Measurements from ENCODE around the gene MAN1B1.
"Not testable (repeated sequence)": the region's sequence is repeated elsewhere in the genome, so short reads cannot be mapped to it uniquely, and the experiment has no call there.

MAN1B1 gene

DNA sequence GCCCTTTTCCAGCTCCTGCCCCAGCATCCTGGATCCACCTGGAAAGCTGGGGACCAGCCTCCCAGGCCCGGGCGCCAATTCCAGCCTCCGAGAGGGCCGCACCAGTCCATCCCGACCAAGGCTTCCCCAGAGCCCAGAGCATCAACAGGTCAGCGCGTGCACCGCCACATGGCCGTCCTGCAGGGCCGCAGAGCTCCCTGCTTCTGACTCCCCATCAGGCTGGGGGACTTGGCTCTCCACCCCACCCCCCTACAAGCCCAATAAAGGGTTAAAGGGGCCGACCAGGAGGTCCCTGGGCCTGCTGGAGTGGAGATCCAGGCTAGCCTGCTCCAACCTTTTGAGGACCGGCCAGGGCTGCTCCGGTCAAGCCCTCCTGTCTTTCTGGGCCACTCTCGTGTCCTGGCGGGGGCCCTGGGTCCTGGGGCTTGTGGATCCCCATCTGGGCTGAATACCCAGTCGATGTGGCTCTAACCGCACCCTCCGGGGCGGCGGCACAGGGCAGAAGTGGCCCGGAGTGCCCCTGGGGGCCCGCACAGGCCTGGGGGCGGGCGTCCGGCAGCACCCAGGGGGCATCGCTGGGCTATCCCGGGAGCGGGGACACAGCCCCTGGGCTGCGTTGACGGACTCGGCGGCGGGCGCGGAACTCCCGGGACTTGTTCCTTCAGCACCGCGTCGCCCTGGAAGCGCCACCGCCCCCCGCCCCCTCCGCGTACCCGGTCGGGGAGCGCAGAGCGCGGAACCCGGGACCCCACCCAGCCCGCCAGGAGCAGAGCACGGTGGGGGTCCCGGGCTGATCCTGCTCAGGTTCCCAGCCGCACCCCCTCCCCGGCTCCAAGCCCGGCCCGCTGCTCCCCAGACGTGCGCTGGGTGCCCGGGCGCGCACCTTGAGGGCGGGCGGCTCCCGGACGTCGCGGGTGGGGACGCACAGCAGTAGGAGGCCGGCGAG lies 33.5 kb upstream of the MAN1B1 start:
- DNase-seq = no peak

DNA sequence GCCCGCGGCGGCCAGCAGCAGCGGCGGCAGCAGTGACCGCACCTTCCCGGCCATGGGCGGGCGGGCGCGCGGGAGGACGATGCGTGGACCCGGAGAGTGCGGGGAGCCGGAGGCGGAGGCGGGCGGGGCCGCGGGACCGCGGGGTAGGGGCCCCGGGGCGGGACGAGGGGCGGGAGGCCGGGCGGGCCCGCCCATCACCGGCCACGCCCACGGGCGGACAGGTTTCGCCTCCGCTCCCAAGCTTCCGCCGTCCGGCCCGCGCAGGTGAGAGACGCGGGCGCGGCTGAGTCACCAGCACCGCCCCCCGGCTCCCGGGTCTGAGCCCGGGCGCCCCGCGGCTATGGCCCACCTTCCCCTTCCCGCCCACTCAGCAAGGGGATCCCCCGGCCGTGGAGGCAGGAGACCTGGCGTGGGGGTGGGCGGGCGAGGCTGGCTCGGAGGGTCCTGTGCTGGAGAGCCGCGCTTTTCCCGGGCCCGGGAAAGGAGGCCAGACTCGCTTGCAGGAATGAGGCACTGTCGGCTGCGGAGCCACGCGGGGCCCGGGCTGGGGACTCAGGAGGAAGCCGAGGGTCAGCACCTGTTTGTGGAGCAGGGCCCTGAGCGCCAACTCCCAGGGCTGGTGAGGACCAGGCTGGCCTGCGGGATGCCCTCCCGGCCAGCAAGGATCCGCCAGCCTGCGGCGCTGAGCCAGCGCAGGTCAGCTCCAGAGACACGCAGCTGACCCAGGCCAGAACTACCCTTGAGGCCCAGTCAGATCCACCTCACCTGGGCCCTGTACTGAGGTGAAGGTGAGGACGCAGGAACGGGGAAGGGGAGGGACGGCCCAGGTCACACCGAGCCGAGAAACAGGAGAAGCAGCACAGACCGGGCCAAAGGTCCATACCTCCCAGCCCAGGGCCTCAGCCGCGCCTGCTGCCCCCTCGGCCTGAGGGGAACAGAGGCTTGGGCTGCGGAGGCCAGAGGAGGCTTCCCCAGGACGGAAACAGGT lies 32.5 kb upstream of the MAN1B1 start, which contains the start of gene ENTPD2:
Gene ENTPD2, minus strand, starts transcription at position 118 of the 988 bp plus-strand sequence. Its CDS starts 64 bp downstream, at position 54.
- no peak for DNase-seq

DNA sequence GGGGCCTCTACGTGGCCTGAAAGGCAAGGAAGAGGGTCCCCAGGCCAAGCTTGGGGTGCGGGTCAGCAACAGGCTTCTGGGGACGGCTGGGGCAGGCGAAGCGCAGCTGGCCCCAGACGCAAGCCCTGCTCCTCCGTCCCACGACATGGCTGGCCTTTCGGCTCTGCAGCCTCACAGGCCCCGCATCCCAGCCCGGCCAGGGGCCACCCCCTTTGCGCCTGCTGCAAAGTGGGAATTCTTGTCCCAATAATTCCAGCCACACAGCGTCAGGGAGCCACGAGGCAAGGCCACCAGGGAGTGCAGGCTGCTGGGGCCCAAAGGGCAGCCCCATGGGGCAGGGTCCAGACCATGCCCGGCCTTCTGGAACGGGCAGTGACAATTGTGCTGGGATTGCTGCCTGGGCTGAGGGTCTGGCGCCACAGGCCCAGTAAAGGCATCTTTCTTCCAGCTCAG lies 31.8 kb upstream of the MAN1B1 start:
- DNase-seq = no peak

DNA sequence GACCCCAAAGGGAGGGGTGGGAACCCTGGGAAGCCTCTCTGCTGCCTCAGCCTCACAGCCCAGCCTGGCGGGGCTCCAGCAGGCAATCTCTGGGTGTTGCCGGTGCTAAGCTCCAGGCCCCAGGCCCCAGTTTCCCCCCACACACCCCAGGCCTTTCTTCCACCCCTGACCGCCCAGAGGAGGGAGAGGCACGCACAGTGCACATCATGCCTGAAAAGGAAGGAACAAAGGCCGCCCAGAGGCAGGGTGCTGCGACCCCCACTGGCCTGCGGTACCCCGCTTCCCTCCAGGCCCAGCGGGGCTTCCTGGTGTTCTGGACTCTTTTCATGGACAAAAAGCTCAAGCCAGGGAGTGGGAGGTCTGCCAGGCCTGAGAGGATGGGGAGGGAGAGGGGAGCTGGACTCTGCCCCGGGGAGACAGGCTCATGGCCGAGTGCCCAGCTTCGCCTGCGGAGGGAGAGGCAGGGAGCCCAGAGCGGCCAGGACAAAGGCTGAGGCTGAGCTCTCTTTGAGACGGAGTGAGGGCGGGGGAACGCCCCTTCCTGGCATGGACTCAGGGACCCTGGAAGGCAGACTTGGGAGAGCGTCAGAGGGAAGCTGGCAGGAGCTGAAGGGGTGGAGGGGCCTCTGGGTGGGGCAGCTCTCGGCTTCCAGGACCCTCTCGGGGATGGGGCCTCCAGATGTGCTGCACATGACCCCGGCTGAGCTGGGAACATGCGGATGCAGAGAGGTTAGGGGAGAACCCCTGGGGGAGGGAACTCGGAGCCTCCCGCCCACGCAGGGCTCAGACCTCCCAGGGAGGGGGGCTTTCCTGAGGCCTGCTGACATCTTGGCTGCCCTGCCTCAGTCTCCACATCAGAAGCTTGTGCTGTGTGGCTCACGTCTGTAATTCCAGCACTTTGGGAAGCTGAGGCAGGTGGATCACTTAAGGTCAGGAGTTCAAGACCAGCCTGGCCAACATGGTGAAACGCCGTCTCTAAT lies 31.1 kb upstream of the MAN1B1 start:
- no peak for DNase-seq

DNA sequence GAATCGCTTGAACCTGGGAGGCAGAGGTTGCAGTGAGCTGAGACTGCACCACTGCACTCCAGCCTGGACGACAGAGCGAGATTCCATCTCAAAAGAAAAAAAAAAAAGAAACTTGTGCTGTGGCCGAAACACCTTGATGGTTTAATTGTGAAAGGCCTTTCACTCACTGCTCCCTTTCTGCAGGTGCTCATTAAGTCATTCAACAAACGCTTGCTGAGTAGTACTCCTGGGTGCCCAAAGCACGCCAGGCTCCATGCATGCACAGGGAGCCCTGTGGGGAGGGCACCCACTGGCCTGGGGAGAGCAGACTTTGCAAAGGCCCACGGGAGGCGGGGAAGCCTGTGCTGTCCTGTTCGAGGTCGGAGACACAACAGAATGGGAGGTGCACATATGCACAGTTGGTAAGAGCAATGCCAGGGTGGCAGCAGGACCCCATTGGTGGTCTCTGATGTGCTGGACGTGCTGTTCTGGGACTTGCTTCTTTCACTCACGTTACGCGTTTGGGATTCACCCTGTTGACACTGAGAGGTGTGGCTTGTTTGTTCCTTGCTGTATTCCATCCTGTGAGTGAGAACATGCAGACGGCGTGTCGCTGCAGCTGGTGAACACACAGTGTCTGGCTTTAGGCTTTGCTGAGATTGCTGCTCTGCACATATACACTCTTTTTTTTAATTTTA lies 29.9 kb upstream of the MAN1B1 start:
- no peak for DNase-seq

DNA sequence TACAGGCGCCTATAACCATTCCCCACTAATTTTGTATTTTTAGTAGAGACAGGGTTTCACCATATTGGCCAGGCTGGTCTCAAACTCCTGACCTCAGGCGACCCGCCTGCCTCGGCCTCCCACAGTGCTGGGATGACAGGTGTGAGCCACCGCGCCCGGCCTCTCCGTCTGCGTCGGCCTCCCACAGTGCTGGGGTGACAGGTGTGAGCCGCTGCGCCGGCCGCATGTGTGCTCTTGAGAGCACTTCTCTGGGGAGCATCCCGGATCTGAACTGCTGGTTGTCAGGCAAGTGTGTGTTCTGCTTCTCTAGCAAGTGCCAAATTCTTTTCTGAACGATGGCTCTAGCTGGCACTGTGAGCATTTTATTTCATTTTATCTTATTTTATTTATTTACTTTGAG lies 29.2 kb upstream of the MAN1B1 start:
- DNase-seq = no peak

DNA sequence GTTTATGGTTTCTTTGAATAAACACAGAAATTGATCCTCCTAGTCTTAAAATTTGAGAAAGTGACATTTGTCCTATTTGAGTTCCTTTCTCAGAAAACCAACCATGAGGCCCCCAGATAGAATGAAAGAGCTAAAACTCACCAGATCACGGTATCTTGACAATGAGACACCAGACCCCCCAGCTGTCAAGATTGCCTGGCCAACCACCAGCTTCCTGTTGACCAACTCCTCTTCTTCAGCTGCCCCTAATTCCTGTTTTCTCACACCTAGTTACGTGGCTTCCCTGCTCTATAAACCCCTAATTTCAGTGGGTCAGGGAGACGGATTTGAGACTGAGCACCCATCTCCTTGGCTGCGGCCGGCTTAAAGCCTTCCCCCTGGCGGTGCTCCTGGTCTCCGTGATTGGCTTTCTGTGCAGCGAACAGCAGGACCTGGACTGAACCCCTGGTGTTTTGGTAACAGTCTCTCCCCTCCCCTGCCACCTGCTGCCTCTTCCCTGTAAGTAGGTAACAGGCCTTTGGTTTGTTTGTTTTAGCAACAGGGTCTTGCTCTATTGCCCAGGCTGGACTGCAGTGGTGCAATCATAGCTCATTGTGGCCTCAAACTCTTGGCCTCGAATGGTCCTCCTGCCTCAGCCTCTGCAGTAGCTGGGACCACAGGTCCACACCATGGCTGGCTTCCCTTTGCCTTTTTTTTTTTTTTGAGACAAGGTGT lies 28.1 kb upstream of the MAN1B1 start:
- DNase-seq = no peak

DNA sequence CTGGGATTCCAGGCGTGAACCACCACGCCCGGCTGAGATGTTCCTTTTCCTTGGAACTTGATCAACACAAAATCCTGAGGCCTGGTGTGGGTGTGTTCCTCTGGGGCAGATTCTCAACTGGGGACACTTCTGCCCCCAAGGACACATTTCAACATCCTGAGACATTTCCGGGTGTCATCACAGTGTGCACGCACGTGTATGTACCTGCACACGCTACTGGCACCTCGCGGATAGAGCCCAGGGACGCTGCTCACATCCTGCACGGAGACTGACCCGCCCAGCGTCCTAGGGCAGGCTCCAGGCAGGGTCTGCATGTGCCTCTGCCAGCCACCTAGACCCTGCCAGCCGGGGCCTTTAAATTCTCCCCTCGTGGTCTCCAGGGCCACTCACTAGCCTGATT lies 24.4 kb upstream of the MAN1B1 start:
- DNase-seq = no peak

DNA sequence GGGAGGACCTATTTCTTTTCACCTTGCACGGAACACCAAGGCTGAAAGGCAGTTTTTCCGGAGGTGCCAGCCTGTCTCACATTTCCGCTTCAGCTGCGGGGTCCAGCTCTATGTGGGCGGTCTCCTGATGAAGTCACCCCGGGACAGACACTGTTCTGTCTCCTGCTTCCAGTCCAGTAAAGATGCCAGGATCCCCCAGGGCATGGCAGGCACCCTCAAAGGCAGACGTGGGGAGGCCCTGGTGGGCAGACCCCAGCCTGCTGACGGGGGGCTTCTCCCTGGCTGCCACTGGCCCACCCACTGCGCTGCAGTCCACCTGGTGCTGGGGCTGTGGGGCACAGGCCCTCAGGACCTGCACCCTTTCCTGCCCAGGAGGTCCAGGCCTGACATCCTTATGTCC lies 24.0 kb upstream of the MAN1B1 start:
- DNase-seq = not testable (repeated sequence)

DNA sequence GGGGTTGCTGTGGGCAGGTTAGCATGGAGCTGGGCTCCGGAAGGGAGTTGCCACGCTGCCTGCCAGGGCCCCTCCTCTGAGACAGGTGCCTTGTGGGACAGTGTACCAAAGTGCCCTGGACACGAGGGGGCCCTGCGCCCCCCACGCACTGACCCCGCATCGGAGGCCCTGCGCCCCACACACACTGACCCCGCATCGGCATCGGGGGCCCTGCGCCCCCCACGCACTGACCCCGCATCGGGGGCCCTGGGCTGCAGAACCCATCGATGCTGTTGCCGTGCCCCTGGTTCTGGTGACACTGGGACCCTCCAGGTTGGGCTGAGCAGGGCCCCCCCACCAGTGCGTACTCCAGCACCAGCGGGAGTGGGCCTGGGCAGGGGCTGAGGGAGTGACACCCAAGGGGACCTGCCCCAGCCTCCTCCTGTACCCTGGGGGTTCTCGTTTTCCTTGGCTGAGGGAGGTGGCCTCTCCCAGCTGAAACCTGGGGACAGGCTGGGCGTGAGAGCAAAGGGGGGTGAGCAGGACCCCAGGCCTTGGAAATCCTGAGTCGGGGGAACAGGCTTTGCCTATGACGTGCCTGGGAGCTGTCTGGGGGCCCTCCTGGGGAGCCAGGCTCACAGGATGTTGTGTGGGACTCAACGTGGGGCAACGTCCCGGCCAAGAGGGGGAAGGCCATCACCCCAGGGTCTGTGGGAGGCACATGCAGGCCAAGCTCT lies 23.3 kb upstream of the MAN1B1 start:
- no peak for DNase-seq

DNA sequence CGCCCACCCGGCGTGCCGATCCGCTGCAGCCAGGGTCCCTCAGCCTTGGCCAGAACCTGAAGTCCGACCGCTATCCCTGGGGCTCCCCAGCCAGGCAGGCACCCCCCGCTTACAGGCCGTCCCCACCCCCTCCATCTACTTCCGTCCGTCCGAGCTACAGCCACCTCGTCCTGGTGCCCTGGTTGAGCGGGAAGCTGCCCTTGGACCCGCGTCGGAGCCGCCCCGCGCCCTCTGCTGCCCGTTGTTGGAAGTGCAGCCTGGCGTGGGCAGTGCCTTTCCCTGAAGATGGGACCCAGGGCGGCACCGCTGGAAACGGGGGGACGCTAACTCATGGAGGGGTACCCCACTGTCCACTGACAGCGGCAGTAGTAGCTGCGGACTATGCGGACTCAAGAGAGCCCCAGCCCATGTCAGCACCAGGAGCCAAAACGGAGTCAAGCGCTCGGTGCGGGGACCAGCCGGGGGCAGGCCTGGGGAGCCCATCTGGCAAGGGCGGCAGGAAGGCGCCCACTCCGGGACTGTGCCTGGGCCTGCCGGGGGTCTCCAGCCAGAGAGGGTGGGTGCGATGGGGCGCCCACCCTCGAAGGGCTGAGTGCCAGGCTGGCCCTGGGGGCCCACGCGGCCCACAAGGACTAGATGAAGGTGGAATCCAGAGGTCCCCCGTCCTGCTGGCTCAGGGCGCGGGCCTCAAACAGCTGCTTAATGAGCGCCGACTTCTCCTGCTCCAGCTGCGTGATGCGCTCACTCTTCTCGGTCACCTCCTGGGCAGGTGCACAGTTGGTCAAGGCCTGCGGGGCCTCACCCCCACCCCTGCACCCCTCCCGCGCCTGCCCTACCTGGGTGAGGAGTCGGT lies 22.5 kb upstream of the MAN1B1 start:
- DNase-seq = peak; percentile 45

DNA sequence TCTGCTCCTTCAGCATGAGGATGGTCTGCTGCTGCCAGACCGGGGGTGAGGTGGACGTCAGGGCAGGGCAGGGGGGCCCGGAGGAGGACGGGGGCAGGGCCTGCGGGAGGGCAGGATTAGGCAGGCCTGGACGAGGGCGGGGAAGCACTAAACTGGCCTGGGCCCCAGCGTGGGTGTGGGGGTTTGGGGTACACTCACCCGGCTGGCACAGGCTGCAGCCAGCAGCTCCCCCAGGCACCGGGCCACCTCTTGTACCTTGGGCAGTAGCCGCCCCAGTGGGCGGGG lies 22.0 kb upstream of the MAN1B1 start:
- no peak for DNase-seq

DNA sequence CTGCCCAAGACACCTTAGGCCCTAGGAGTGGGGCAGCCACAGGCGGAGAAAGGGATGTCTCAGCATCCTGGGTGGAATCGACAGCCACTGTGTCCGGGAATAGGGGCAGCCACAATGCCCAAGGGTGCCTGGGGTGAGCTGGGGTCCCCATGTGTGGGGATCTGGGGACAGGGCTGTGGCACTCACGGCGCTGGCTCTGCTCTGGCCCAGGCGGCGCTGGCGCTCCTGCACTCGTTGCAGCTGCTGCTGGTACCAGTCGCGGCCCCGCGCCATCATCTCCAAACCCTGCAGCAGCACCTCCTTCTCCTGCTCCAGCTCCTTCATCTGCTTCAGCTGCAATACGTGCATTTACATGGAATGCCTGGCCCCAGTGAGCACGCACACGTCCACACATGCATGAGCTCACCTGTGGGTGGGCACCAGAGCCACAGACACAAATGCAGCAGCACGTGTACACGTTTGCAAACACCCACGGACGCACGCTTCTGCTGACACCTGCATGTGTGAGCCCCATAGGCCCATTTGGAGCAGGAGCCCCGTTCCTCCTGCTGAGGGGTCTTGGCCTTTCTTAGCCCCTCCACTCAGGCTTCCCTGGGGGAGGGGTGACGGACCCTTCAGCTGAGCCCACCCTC lies 21.3 kb upstream of the MAN1B1 start:
- no peak for DNase-seq

DNA sequence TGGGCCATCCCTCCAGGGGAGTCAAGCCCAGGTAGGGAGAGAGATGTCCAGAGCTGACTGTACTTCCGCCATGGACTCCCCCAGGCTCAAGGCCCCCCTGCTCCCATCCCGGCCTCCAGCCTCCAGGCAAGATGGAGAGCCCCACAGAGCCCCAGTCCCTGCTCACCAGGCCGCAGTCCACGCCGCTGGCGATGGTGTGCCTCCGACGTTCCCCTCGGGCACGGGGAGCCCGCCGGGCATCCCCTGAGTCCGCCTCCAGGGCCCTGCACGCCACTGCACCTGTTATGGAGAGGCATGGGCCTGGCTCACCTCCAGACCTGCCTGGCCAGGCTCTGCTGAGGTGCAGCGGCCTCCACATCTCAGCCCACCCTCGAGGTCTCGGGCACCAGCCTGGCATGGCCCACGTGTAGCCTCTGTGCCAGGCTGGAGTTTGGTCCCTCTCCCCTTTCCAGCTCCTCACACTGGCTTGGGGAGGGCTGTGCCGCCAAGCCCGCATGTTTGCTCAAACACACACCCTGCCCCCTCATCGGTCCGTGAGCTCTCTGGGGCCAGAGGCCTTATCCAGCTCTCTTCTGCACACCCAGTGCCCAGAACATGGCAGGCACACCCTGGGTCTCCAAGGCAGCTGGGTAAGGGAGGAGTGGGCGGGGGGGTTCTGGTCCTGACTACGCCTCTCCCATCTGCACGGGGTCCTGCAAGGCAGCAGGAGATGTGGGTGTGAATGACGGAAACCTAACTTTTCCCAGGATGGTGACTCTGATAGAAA lies 20.5 kb upstream of the MAN1B1 start:
- DNase-seq = no peak

DNA sequence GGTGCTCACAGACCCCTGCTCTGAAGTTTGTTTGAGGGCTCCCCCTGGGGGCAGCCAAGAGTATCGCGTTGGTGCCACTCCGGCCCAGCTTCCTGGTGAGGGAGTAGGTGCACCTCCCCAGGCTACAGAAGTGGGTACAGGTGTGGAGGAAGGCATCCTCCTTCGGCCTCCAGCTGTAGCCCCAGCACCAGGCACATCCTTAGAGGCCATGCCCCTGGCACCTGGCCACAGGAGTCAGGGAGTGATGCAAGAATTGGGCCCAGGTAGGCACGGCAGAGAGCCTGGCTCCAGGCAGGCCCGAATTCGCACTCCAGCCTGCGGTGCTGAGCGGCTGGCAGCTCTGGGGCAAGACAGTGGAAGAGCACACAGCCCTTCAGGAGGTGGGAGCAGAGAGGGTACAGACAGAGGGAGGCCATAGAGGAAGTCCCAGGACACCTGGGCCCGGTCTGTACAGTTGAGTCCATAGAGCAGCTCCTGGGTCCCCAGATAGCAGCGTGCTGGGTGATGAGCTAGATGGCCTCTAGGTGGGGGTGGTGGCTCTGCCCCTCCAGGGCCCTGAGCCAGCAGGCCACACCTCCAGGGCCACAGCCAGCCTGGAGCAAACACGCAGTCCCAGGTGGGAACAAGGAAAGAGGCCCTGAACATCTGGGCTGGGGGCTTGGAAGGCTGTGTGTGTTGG lies 18.8 kb upstream of the MAN1B1 start:
- peak; percentile 87 for DNase-seq

DNA sequence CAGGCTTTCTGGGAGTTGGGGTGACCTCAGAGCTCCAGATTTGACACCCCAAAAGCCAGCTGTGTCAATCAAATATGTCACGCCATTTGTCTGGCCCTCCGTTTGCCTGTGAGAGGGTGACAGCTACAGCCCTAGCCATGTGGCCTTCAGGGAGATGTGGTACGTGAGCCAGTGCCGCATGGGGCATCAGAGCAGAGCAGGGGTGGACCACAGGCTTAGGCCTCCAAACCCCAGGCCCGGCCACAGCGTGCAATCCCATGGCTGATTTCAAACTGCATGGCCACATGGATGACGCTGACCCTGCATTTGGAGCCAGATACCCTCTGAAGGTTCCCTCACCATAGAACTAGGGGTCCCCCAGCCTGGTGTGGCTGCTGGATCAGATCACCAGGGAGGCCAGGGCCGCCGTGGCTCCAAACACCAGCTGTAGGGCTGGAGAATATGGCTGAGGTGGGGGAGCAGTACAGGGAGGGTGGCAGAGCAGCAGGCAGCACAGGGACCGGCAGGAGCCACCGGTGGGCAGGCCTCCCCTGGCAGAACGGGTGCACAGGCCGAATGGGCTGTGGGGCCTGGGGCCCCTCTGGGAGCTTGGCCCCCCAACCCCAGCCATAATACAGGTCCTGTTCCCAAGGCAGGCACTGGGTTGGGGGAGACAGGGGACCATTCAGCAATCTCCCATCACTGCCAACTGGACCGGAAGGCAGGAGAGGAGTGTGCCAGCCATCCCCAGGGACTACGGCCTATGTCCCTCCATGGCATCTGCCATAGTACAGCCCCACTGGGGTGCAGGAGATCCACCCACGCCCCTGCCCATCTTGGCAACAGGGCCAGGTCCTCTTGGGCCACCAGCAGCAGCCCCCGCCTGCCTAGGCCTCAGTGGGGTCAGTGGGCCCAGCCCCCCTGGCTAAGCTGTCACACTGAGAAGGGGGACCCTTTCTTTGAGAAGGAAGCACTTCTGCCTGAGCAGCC lies 18.0 kb upstream of the MAN1B1 start:
- DNase-seq = no peak
